Ovary (tissue), 9 donors: ENCODE data around the gene SNX7. TPM values are rescaled to one million over a fixed set of nuclear protein-coding genes. Genes with fewer than 3 reads are reported as not detected.

Experiments used
- DNase-seq, 5 donors: peaks; one replicate each; pipeline ENCODE4 v3.0.0-alpha.2; 2019 to 2020
- H3K27ac ChIP-seq, 2 donors: fragments of 200-600 bp; one replicate each; pipeline versions ENCODE4 v1.5.1 to v1.8.0; 2019 to 2022
- H3K27me3 ChIP-seq: fragments of 200-600 bp; one replicate; pipeline ENCODE4 v1.8.0; 2022
- H3K36me3 ChIP-seq: fragments of 200-600 bp; sonication (generic); one replicate; pipeline ENCODE4 v1.5.1; 2019
- H3K4me1 ChIP-seq: one replicate; pipeline ENCODE4 v1.8.1; 2013; ENCODE audit warnings: mild to moderate bottlenecking, moderate library complexity; ENCODE audit not compliant: insufficient read depth
- H3K4me3 ChIP-seq: fragments of 200-600 bp; sonication (generic); one replicate; pipeline ENCODE4 v1.5.1; 2017
- H3K9me3 ChIP-seq, 2 donors: fragments of 200-600 bp in 1 of 2; sonication (generic) in 1 of 2; one replicate each; pipeline versions ENCODE4 v1.5.1 to v1.8.1; 2013 to 2019; ENCODE audit warnings: mild to moderate bottlenecking in 1 of 2, moderate library complexity in 1 of 2
- CTCF ChIP-seq, 3 donors: fragments of 450-650 bp in 2 of 3; fragments of 200-600 bp in 1 of 3; IDR thresholded peaks; one replicate each; pipeline versions ENCODE4 v1.5.1 to v1.8.0; 2016 to 2022; ENCODE audit warnings: antibody characterized with exemption in 3 of 3, mild to moderate bottlenecking in 1 of 3
- EP300 ChIP-seq: sonication (generic); formaldehyde crosslinking; IDR thresholded peaks from one replicate; pipeline ENCODE4 v1.6.1; 2017; ENCODE audit warnings: antibody characterized with exemption
- POLR2A ChIP-seq: fragments of 450-650 bp; IDR thresholded peaks from one replicate; pipeline ENCODE4 v1.6.1; 2017; ENCODE audit warnings: antibody characterized with exemption, mild to moderate bottlenecking, moderate library complexity
- WGBS, 3 donors: extraction: QIAGEN DNeasy Blood & Tissue Kit in 1 of 3; methylation state at CpG; one replicate each; pipeline versions ENCODE4 v1.1.5 to v1.1.7; 2013 to 2017; 5-methylcytosine and 5-hydroxymethylcytosine counted together
- intact Hi-C, 4 donors: fragments of 100-400 bp; cut with DNase I; formaldehyde crosslinking; loops; one replicate each; pipeline versions ENCODE4 v1.11.0 to v1.15.1; 2022 to 2023
- polyA plus RNA-seq, 2 donors: library from polyadenylated mRNA; stranded (reverse); fragments of 200-250 nt in 1 of 2; fragments of 350-450 nt in 1 of 2; fragmentation: Illumina TruSeq in 1 of 2; extraction: RNeasy Lipid Tissue Mini Kit (QIAGEN cat#74804) in 1 of 2; gene quantifications; one replicate each; pipeline ENCODE4 v1.2.3, GENCODE V29; 2013 to 2014
- total RNA-seq, 7 donors: library from RNA; depleted of rRNA in 2 of 7; stranded (reverse); fragments of >200 nt in 2 of 7; fragmentation: NEBNext Ultra II Directional in 3 of 7; extraction: Animal tissue kit (Norgen Biotek cat#: 25700) in 3 of 7; gene quantifications; one replicate each; pipeline versions ENCODE4 v1.1.0 to v1.2.4, GENCODE V29; 2016 to 2023
- donor health status: DM: no; HTN: no; CAD: no; lungs with moderate emphysema.
- donor health status: DM: no; HTN: no; CAD: no.
- donor health status: Bipolar disorder and iron deficiency.
- donor health status: DM: yes; HTN: yes; CAD: no.
- donor health status: DM: no; HTN: no; CAD: no.
- donor health status: DM: yes; HTN: yes; CAD: no.

Gene SNX7
- total and polyA plus RNA-seq, 9 donors = 5.4 to 33.0 (median 11.7) TPM

DNA sequence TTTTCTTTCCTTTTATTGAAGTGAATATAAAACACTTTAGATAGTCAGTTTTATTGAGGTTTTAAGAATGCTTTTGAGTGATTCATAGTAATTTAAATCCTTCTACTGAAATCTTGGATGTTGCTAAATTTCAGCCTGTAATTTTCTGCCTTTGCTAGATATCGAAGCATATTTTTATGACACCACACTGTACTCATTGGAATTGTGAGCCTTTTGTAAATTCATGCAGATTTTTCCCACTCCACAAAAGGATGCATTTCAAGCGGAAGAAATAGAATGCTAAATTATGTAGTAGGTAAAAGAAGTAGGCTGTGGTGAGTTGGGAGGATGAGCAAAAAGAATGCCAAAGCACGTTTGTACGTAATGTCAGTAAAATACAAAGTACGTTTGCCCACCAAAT lies 13.8 kb downstream of the SNX7 start:
- intact Hi-C loops = no loop called here
- Histone ChIP-seq H3K4me1 (no peaks in the 10 kb centered on the region), H3K27ac (no peak overlapping the region), H3K9me3 (no peaks in the 10 kb centered on the region), H3K36me3 (no peaks in the 10 kb centered on the region), H3K27me3 (no peaks in the 10 kb centered on the region), H3K4me3 (no peak overlapping the region)
- 57 to 89% (median 85%) methylated on average over 5 of the region's 5 CpGs for WGBS, 3 donors
- TF ChIP-seq EP300 (no peak), POLR2A (no peak), CTCF (IDR thresholded peaks at IDR 0.05) (no peak)
- DNase-seq = no peak

GRCh38 chr1:98677288-98677687 lies 15.8 kb downstream of the SNX7 start:
- no peak for TF ChIP-seq EP300
- no peak for TF ChIP-seq CTCF (IDR thresholded peaks at IDR 0.05)
- no peak for TF ChIP-seq POLR2A
- H3K27me3 ChIP-seq = peaks cover 2% of the 10 kb centered on the region
- no peak overlapping the region for H3K4me3 ChIP-seq
- no peak for DNase-seq
- intact Hi-C loops = no loop called here
- WGBS, 3 donors = 73 to 94% (median 81%) methylated on average over 4 of the region's 4 CpGs
- no peak overlapping the region for H3K27ac ChIP-seq
- H3K4me1 ChIP-seq = no peaks in the 10 kb centered on the region
- H3K36me3 ChIP-seq = no peaks in the 10 kb centered on the region
- no peaks in the 10 kb centered on the region for H3K9me3 ChIP-seq

GRCh38 chr1:98681812-98682211 lies 20.3 kb downstream of the SNX7 start:
- Histone ChIP-seq H3K36me3 (no peaks in the 10 kb centered on the region), H3K4me1 (no peaks in the 10 kb centered on the region), H3K27me3 (peaks cover 3% of the 10 kb centered on the region), H3K27ac (no peak overlapping the region), H3K9me3 (no peaks in the 10 kb centered on the region), H3K4me3 (no peak overlapping the region)
- TF ChIP-seq EP300 = no peak
- no peak for TF ChIP-seq CTCF (IDR thresholded peaks at IDR 0.05)
- TF ChIP-seq POLR2A = no peak
- no peak for DNase-seq
- 94 to 99% (median 97%) methylated on average over 3 of the region's 3 CpGs for WGBS, 3 donors
- intact Hi-C loops = no loop called here

- Histone ChIP-seq H3K9me3 (no peaks in the 10 kb centered on the region), H3K4me3 (no peak overlapping the region), H3K4me1 (no peaks in the 10 kb centered on the region), H3K27me3 (no peaks in the 10 kb centered on the region), H3K27ac (no peak overlapping the region), H3K36me3 (no peaks in the 10 kb centered on the region)
- TF ChIP-seq POLR2A = no peak
- TF ChIP-seq EP300 = no peak
- TF ChIP-seq CTCF (IDR thresholded peaks at IDR 0.05) = no peak
- intact Hi-C loops = no loop called here
- 91 to 97% (median 96%) methylated on average over 2 of the region's 2 CpGs for WGBS, 3 donors
- DNase-seq = no peak
Measured at GRCh38 chr1:98688110-98688739, 26.7 kb downstream of the SNX7 start.
